GM19351 (cell line): ENCODE data around the gene AP2B1.
"Not testable (repeated sequence)": the region's sequence is repeated elsewhere in the genome, so short reads cannot be mapped to it uniquely, and the experiment has no call there.

Experiments
- ATAC-seq: cut with Tn5 transposase; IDR thresholded peaks from one replicate; pipeline ENCODE4 v1.9.1; 2021; ENCODE audit warnings: mild to moderate bottlenecking, moderate library complexity; ENCODE audit not compliant: unreplicated experiment

AP2B1 gene

DNA sequence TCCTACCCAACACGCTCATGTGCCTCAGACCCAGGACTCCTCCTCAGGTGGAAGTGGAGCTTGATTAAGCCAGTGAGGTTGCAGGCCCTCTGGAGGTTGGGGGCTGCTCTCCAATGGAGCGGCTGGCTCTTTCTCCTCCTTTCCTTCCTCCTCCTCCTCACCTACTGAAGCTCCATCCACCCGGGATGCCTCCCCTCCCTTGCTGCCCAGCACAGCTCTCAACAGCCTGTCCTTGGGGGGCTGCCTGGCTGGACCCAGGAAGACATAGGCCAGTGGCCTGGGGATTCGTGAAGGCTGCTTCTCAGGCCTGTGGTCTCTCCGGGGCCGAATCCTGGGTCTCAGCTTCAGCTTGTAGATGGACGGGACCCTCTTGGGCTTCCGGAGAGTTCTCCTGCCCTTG is 157.7 kb downstream of the AP2B1 start:
- no peak for ATAC-seq

DNA sequence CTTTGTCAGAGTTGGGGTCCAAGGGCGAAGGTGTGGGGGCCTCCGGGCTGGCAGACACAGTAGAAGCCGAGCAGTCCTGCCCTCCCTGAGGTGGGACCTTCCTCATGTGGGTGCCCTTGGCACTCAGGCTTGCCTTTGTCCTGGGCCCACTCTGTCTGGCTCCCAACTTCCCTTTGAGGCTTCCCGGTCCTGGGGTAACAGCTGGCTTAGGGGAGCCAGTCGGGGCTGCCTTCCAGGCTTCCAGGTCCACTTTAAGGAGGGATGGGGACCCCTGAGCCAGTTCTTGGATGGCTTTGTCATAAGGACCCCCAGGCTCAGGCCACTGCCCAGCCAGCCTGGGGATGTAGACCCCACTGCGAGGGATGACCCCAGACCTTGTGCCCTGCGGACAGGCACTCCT is 158.1 kb downstream of the AP2B1 start:
- no peak for ATAC-seq

DNA sequence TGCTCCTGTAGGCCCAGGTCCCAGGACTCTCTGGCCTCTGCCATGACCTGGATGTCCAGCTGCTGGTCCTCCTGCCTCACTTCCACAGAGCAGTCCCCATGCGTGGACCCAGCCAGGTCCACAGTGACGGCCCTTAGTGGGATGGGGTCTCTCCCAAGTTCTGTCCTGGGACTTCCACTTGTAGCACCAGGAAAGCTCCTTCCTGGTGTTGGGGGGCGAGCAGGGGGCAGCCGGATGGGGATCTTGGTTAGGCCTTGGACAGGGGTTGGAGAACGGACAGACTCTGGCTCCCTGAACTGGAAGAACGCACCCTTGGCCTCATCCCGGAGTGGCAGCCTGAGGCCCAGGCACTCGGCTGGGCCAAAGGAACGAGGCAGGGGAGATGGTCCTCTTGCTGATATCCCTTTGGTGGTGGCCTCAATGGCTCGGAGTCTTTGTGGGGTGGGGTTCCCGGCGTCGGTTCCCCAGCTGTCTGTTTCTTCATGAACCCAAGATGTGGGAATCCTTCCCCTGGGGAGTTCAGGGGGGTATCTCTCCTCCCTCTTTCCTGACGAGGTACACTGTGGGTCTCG is 158.7 kb downstream of the AP2B1 start:
- ATAC-seq = no peak

DNA sequence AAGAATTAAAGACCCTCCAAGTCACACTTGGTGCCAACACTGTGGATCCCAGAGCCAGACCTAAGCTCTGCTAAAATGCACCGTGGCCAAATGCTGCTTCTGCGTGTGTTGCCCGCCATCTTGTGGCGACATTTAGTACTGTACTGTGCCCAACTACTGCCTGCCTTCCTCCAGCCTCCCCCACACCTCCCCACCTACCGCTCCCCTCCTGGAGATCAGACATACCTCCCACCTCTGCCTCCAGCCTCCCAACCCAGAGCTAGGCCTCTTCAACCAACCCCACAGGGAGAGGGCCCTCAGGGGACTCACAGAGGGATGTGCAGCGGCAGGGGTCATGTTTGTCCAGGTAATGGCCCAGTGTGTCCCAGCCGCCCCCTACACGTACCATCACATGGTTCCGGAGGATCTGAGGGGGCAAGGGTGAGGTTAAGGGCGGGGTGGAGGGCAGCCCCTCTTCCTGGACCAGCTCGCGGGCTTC is 160.5 kb downstream of the AP2B1 start:
- ATAC-seq = no peak

GRCh38 chr17:35748341-35748841 is 161.3 kb downstream of the AP2B1 start:
- no peak for ATAC-seq

- ATAC-seq = no peak
These were observed 161.9 kb downstream of the AP2B1 start for GRCh38 chr17:35748979-35749378.

DNA sequence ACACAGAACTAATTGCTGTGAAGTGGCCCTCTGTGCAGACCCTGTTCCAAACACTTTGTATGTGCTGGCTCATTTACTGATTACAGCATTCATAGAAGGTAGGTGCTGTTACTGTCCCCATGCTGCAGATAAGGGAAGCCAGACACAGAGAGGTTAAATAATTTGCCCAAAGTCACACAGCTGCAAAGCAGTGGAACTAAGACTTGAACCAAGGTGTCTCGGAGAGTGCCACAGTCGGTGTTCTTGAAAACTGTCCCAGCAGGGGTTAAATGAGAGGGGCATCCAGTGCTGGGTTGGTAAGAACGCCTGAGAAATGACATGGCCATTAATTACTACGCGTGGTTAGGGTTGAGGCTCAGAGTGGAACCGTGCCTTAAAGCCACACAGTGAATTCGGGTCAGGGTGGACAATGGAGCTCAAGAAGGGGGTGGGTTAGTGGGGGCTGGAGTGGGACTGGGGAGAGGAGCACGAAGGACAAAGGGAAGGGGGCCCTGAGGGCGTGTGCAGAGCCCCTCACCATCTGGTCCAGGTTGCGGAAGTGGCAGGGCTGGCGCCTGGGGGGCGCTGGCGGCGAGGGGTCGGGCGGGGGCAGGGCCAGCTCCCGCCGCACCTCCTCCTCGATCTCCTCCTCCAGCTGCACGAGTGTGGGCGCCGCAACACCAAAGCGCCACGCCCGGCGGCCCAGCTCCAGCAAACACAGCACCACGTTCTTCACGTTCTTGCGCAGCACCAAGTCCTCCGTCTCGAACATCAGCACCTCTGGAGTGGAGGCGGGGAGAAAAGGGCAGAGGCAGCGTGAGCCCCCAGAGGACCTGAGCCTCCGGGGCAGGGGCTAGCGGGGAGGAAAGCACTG is 162.7 kb downstream of the AP2B1 start:
- no peak for ATAC-seq

DNA sequence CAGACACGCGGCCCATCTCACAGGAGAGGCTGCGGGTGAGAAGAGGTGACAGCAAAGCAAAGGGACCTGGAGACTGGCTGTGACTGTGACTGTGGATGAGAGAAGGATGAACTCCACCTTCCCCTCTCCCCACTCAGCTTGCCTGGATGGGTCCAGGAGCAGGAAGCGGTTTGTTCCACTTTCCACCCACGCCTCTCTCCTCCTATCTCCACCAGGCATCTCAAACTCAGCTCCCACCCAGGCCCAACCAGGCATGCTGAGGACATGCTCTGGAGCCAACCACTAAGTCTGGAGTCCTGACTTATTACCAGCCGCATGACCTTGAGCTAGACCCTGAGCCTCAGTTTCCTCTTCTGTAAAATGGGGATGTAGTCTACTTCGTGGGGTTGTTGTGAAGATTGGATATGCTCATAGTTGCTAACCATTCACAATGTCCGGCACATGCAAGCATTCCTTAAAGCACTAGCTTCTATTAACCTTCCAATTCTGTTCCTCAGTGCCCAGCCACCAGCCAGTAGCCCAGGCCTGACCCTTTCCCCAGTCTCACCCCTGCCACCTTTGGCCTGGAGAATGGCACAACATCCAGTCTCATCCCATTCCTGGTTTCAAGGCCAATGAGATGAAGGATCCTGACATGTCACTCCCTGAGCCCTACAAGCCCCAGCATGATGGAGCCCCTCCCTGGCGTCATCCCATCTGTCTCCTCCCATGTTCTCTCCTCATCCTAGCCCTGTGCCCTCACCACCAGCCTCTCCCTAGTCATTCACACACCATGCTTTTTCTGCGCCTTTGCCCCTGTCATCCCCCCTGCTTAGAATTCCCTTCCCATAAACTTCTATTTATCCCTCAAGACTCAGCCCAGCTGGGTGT is 163.6 kb downstream of the AP2B1 start:
- no peak for ATAC-seq

DNA sequence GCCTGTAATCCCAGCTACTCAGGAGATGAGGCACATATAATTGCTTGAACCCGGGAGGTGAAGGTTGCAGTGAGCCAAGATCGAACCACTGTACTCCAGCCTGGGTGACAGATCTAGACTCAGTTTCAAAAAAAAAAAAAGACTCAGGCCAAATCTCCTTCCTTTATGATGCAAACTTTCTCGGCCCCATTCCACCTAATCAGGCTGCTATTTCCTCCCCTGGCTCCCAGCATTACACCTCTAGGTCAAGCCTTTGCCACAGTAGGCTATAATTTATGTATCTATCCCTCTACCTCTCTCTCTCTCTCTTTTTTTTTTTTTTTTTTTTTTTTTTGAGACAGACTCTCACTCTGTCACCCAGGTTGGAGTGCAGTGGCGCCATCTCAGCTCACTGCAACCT is 164.4 kb downstream of the AP2B1 start:
- ATAC-seq = not testable (repeated sequence)

- ATAC-seq = no peak
These were observed 165.3 kb downstream of the AP2B1 start for GRCh38 chr17:35752471-35752870.

DNA sequence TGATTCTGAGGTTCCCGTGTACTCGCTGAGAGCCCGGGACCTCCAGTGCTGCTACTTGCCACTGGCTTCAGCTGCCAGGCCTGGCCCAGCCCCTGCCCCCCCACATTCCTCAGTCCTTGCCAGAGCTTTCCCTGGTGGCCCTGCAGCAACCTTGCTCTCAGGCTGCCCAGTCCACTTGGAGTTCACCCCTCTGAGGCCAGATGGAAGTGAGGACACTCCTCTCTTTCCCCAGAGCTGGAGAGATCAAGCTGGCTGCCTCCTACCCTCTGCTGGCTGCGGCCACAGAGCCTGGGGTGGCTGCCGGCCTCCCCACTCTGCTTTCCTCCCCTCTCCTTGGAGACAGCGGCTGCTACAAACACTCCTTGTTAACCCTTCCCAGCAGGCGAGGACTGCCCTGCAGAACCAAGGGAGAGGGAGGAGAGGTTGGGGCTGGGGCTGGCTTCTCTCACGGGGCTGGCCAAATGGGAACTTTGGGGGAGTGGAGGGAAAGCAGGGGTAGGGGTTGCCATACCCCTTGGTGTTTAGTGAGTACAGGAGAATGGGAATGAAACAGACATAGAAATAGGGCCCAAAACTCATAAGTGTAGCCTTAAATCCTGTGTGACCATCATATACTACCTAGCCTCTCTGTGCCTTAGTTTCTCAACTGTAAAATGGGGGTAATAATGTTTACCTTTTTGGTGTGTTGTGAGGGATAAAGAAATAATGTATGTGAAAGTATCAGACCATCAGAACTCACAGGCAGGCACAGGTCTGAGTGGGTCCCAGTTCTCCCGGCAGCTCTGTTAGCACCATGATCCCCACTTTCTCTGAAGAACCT is 166.0 kb downstream of the AP2B1 start, which contains the start of gene GAS2L2:
GAS2L2 (minus strand) TSS at position 295 of the 820 bp plus-strand sequence. CDS start 389 bp downstream, outside the sequence.
- ATAC-seq = no peak

- ATAC-seq = no peak
These were observed 170.1 kb downstream of the AP2B1 start for GRCh38 chr17:35757243-35757642.

GRCh38 chr17:35760587-35760986 is 173.5 kb downstream of the AP2B1 start, which contains the start of gene C17orf50:
TSS of gene C17orf50 (plus strand) at chr17:35760887. CDS start at chr17:35760942, 55 bp downstream.
- no peak for ATAC-seq

GRCh38 chr17:35761601-35762000 is 174.5 kb downstream of the AP2B1 start:
- ATAC-seq = no peak

- ATAC-seq = no peak
These were observed 176.6 kb downstream of the AP2B1 start for GRCh38 chr17:35763767-35764122.

DNA sequence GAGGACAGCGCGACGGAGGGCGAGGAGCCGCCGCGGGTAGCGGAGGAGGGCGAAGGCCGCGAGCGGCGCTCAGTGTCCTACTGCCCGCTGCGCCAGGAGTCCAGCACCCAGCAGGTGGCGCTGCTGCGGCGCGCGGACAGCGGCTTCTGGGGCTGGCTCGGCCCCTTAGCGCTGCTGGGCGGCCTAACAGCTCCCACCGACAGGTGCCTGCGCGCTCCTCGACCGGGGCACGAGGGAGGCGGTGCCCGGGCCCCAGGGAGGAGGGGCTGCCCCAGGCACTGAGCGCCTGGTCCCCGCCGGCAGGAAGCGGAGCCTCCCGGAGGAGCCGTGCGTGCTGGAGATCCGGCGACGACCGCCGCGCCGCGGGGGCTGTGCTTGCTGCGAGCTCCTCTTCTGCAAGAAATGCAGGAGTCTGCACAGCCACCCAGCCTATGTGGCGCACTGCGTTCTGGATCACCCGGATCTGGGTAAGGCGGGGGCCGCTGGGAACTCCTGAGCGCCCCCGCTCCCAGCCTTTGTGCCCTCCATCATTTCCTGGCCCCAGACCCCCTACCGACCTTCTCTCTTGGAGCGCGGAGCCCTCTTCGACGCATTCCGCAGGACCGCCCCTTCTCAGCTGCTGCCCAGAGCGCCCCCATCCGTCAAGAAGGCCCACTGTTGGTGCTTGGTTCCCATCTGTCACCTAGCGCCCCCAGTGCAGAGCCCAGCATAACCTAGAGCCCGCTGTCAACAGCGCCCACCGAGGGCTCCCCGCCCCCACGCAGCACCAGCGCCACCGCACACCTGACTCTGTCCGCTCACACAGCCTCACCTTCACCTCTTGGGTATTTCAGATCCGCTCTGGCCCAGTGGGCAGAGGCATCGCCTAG is 177.2 kb downstream of the AP2B1 start:
- peak; percentile 84 for ATAC-seq

GRCh38 chr17:35765086-35765710 is 178.1 kb downstream of the AP2B1 start:
- ATAC-seq = no peak

DNA sequence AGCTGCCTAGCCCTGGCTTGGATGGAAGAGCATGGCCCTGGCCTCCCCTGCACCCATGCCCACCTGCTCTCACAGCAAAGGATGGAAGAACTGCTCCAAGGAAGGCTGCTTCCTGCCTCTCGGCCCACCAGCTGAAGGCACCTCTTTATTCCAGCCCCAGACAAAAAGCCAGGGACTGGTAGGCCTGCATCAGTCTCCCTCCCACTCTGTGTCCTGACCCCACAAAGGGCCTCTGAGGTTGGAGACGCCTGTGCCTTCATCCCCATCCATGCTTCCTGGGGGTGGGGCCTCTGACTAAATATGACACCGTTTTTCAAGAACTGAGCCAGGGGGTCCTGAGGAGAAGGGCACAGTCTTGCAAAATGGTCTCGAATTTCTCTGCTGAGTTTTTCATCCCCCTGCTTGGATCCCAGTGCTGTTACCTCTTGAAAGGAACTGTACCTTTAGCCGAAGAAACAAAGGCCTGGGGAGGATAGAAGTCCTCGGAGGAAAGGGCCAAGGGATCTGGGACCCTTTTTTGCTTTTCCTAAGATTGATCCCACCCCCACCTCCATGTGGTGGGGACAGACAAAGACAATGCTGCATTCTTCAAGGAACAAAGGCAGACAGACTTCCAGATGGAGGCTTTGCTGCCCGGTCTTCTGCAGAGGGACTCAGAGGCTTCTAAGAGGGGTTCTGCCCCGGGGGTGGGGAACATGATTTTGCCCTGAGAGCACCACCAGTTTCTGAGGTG is 178.8 kb downstream of the AP2B1 start:
- ATAC-seq = no peak
